Activated CD8-positive, alpha-beta memory T cell treated with anti-CD3 and anti-CD28 coated beads for 24 hours (primary cell): ENCODE data around the gene GALNT3.

ENCODE experiments used
- DNase-seq: peaks from one replicate; pipeline ENCODE4 v3.0.0-alpha.2; 2020

Gene GALNT3

GRCh38 chr2:165793779-165794535, at the start of gene GALNT3:
TSS of gene GALNT3 (minus strand) at chr2:165794247. CDS start at chr2:165770700, 23,547 bp downstream.
- DNase-seq, result peak; percentile 71

DNA sequence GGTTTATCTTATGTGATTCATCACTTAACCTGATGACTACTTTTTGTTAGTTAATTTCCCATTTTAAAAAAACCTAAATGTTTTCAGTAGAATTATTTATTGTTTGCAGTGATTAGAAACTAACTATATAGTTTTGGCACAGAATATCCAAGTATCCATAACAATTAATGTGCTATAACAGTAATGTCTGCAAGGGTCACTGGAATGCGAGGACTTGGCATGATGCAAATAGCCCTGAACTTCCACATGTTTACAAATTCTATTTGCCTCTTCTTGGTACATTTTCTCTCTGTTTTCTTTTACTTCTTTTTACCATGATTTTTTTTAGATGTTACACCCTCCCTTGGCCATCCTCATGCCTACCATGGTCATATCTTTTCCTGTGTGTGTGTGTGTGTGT, 49.3 kb upstream of the GALNT3 start:
- no peak for DNase-seq

DNA sequence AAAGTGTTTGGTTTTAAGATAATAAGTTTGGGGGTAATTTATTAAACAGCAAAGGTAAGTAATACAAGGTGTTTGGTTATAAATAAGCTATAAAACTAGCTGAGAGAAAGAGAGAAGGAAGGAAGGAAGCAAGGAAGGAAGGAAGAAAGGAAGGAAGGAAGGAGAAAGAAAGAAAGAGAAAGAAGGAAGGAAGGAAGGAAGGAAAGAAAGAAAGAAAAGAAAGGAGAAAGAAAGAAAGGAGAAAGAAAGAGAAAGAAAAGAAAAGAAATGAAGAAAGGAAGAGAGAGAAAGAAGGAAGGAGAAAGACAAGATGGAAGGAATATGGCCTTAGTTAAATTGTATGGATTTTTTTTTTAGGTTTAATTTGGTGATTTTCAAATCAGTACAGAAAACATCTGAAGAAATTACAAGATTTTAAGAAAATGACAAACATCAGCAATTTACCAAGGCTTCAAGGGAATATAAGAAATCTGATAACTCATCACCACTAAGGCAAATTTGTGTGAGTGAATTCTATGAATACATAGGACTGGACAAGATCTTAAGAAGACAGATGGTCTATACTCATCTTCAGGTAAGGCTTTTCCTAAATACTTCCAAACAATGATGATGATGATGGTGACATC, 46.4 kb upstream of the GALNT3 start:
- no peak for DNase-seq

DNA sequence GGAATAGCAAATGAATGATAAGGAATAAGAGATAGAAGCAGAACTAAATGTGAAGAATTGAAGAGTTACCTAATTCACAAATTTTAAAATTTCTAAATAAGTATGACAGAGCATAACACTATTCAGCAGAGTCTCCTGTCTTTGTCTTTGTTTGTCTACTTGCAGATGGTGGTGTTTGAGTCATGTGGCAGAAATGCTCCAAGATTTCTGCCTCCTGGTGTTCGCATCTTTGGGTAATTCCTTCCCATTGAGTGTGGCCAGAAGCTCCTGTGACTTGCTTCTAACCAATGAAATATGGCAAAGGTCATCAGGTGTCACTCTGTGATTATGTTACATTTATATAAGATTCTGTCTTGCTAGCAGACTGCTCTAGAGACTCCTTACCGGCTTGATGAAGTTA, 45.6 kb upstream of the GALNT3 start:
- DNase-seq, result no peak

GRCh38 chr2:165837122-165837521, 43.1 kb upstream of the GALNT3 start:
- DNase-seq, result no peak

DNA sequence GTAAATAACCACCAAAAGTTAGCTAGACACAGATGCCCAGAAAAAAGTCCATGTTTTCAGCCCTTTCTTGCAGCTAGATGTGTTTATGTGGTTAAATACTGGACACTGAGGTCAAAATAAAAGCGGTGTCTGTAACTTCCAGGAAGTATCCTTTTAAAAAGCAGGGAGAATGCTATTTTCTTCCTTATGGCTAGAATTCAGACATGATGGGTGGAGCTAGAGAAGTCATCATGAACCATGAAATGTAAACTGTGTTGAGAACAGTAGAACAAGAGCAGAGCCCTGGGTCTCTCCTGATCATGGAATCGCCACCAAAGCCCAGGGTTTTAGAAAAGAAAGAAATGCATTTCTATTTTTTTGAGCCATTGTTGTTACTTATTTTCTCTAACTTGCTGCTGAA, 41.3 kb upstream of the GALNT3 start:
- DNase-seq, result no peak

- DNase-seq, result no peak
Observed at GRCh38 chr2:165833156-165833555, 39.1 kb upstream of the GALNT3 start.

- no peak for DNase-seq
Observed at GRCh38 chr2:165827921-165828276, 33.9 kb upstream of the GALNT3 start.

GRCh38 chr2:165827016-165827920, 33.2 kb upstream of the GALNT3 start:
- no peak for DNase-seq

- DNase-seq, result no peak
Observed at GRCh38 chr2:165825041-165825440, 31.0 kb upstream of the GALNT3 start.

DNA sequence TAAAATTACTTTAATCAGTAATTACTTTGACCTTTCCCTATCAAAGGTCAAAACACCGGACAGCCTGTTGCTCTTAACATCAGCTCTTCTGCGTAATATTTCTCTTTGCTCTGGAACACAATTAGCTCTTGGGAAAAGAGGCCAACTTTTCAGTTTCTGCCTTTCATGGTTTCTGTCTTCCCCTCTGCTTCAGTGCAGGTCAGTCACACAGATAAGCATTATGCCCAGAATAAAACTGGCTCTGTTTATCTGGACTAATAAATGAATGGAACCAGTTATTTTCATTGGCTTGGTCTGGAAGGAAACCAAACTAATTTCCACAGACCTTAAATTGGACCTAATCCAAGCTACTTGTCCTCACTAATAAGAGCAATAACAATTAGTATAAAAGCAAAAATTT, 26.2 kb upstream of the GALNT3 start:
- no peak for DNase-seq

DNA sequence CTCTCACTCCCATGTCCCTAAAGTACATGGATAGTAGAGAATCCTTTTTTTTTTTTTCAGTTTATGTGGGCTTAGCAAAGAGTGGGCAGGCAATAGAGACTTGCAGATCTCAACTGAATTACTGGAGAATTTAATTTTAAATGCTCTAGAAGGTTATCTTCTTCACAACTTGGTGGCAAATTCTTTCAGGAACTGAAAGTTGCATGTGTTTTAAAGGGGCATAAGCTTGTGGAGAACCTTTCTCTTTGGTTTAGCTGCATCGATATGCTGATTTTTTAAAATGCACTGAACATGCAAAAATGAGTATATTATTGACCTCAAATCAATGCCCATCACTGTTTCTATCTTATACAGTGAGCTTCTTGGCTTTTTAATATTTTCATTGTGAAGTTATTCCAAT, 24.9 kb upstream of the GALNT3 start:
- no peak for DNase-seq

GRCh38 chr2:165815299-165816141, 21.5 kb upstream of the GALNT3 start:
- no peak for DNase-seq

- DNase-seq, result no peak
Observed at GRCh38 chr2:165814473-165814872, 20.4 kb upstream of the GALNT3 start.

- no peak for DNase-seq
Observed at GRCh38 chr2:165811592-165812370, 17.7 kb upstream of the GALNT3 start.

- DNase-seq, result no peak
Observed at GRCh38 chr2:165810418-165810817, 16.4 kb upstream of the GALNT3 start.

- no peak for DNase-seq
Observed at GRCh38 chr2:165804719-165805118, 10.7 kb upstream of the GALNT3 start.

DNA sequence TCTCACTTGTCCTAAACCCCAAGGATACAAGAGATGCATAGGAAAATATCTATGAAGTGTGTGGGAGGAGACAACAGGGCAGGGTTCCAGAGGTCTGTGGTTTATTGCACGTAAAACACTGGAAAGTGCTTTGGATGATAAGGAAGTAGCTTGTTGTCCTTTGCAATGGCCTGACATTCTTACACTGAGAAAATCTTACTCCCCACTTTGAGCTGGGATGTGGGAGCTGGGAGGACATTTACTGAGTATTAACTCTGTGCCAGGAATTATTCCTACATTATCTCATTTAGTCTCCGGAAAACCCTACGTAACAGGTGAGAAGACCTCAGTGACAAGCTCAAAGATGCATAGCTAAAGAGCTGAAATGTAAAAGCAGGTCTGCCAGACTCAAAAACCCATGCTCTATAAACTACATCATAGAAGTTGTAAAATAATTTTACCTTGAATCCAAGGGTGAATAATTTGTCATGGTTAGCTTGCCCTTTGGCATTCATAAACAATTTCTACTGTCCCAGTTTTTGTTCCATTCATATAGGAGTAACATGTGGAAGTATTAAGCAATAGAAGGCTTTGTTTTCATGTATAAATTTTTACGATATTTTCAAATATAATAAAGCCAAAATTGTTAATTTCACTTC, 9.2 kb upstream of the GALNT3 start:
- DNase-seq, result no peak

DNA sequence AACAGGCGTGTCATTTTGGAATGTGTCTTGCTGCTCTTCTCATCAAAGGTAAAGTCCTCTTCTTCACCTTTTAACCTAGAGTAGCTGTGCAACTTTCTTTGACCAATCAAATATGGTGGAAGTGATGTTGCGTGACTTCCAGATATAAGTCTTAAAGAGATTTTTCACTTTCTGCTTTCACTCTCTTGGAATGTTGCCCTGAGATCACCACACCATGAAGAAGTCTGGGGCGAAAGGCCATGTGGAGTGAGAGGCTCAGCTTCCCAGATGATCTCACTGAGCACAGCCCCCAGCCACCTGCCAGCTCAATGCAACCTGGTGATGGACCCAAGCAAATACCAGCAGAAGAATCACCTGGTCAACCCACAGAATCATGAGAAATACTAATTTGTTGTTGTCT, 7.1 kb upstream of the GALNT3 start:
- no peak for DNase-seq

- DNase-seq, result no peak
Observed at GRCh38 chr2:165796819-165797530, 2.9 kb upstream of the GALNT3 start.

- no peak for DNase-seq
Observed at GRCh38 chr2:165796129-165796528, 2.1 kb upstream of the GALNT3 start.
